Upper lobe of right lung (tissue), 1 donor: Measurements from ENCODE around the gene LTBP2. TPM values are rescaled to one million over a fixed set of nuclear protein-coding genes. Genes with fewer than 3 reads are reported as not detected.
"Not testable (repeated sequence)": the region's sequence is repeated elsewhere in the genome, so short reads cannot be mapped to it uniquely, and the experiment has no call there.

Experiments
- ATAC-seq: fragments of 200-7000 bp; cut with Tn5 transposase; one replicate; pipeline ENCODE4 v1.9.1; 2020; ENCODE audit warnings: mild to moderate bottlenecking, moderate library complexity
- DNase-seq: peaks from one replicate; pipeline ENCODE4 v3.0.0-alpha.2; 2020
- H3K27ac ChIP-seq: fragments of 200-600 bp; one replicate; pipeline ENCODE4 v1.8.0; 2022
- H3K27me3 ChIP-seq: fragments of 200-600 bp; one replicate; pipeline ENCODE4 v1.8.0; 2022; ENCODE audit warnings: mild to moderate bottlenecking
- H3K36me3 ChIP-seq: fragments of 200-600 bp; one replicate; pipeline ENCODE4 v1.8.0; 2022
- H3K4me1 ChIP-seq: fragments of 200-600 bp; one replicate; pipeline ENCODE4 v1.8.0; 2022
- H3K4me3 ChIP-seq: fragments of 200-600 bp; one replicate; pipeline ENCODE4 v1.8.0; 2022; ENCODE audit warnings: mild to moderate bottlenecking
- H3K9me3 ChIP-seq: fragments of 200-600 bp; one replicate; pipeline ENCODE4 v1.8.0; 2022
- intact Hi-C: fragments of 100-400 bp; cut with DNase I; formaldehyde crosslinking; loops from one replicate; pipeline ENCODE4 v1.11.0; 2022
- total RNA-seq: library from RNA; stranded (reverse); fragmentation: NEBNext Ultra II Directional; extraction: Animal tissue kit (Norgen Biotek cat#: 25700); gene quantifications from one replicate; pipeline ENCODE4 v1.2.1, GENCODE V29; 2021
- TF ChIP-seq, protein P1 (sequence below): fragments of 200-600 bp; IDR thresholded peaks from one replicate; pipeline ENCODE4 v1.8.0; 2022; ENCODE audit warnings: antibody characterized with exemption
- donor health status: DM: no; HTN: yes; CAD: no; lungs with severe emphysema.

LTBP2 gene
- total RNA-seq, 1 donor from 2014 or later, result 117 TPM

DNA sequence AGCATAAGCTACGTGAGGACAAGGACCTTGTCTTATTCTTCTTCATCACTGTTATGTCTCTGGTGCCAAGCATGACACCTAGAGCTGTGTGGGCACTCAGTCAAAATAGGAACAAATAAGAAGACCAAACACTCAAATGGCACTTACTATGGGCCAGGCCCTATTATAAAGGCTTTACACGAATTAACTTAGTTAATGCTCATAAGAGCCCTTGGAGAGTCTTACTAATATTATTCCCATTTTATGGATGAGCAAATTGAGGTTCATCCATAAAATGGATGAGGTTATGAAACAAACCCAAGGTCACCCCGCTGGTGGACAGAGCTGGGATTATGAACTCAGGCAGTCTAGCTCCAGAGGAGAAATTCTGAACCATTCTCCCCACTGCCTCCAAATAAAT, 70.8 kb downstream of the LTBP2 start:
- Histone ChIP-seq H3K4me3 (no peak overlapping the region), H3K27ac (no peak overlapping the region), H3K27me3 (no peaks in the 10 kb centered on the region), H3K36me3 (no peaks in the 10 kb centered on the region), H3K4me1 (peaks cover 3% of the 10 kb centered on the region), H3K9me3 (no peaks in the 10 kb centered on the region)
- DNase-seq (no peak), ATAC-seq (no peak)
- intact Hi-C loops, result no loop called here
- TF ChIP-seq, protein P1, sequence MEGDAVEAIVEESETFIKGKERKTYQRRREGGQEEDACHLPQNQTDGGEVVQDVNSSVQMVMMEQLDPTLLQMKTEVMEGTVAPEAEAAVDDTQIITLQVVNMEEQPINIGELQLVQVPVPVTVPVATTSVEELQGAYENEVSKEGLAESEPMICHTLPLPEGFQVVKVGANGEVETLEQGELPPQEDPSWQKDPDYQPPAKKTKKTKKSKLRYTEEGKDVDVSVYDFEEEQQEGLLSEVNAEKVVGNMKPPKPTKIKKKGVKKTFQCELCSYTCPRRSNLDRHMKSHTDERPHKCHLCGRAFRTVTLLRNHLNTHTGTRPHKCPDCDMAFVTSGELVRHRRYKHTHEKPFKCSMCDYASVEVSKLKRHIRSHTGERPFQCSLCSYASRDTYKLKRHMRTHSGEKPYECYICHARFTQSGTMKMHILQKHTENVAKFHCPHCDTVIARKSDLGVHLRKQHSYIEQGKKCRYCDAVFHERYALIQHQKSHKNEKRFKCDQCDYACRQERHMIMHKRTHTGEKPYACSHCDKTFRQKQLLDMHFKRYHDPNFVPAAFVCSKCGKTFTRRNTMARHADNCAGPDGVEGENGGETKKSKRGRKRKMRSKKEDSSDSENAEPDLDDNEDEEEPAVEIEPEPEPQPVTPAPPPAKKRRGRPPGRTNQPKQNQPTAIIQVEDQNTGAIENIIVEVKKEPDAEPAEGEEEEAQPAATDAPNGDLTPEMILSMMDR, result no peak

GRCh38 chr14:74539503-74539902, 72.5 kb downstream of the LTBP2 start:
- Histone ChIP-seq H3K4me3 (no peak overlapping the region), H3K27ac (no peak overlapping the region), H3K36me3 (no peaks in the 10 kb centered on the region), H3K27me3 (no peaks in the 10 kb centered on the region), H3K9me3 (no peaks in the 10 kb centered on the region), H3K4me1 (peaks cover 3% of the 10 kb centered on the region)
- no peak for DNase-seq
- intact Hi-C loops, result no loop called here
- TF ChIP-seq, protein P1, result no peak
- no peak for ATAC-seq

- DNase-seq, result no peak
- intact Hi-C loops, result no loop called here
- Histone ChIP-seq H3K4me1 (peaks cover 3% of the 10 kb centered on the region), H3K36me3 (no peaks in the 10 kb centered on the region), H3K4me3 (no peak overlapping the region), H3K9me3 (no peaks in the 10 kb centered on the region), H3K27me3 (no peaks in the 10 kb centered on the region), H3K27ac (no peak overlapping the region)
- peak; percentile 47 for ATAC-seq
- TF ChIP-seq, protein P1, result no peak
Observed at GRCh38 chr14:74538411-74539391, 73.3 kb downstream of the LTBP2 start.

- intact Hi-C loops, H3K27ac ChIP-seq, H3K36me3 ChIP-seq, H3K9me3 ChIP-seq, H3K27me3 ChIP-seq, H3K4me3 ChIP-seq, H3K4me1 ChIP-seq, DNase-seq: not testable (repeated sequence)
- peak; percentile 11 for ATAC-seq
Observed at GRCh38 chr14:74536336-74536735, 75.7 kb downstream of the LTBP2 start.

- ATAC-seq (no peak), DNase-seq (no peak)
- no peaks in the 10 kb centered on the region for H3K27me3 ChIP-seq
- TF ChIP-seq, protein P1, result no peak
- peaks cover 3% of the 10 kb centered on the region for H3K4me1 ChIP-seq
- no peaks in the 10 kb centered on the region for H3K9me3 ChIP-seq
- H3K27ac ChIP-seq, result no peak overlapping the region
- intact Hi-C loops, result no loop called here
- no peak overlapping the region for H3K4me3 ChIP-seq
- H3K36me3 ChIP-seq, result no peaks in the 10 kb centered on the region
Observed at GRCh38 chr14:74535756-74536325, 76.2 kb downstream of the LTBP2 start.

GRCh38 chr14:74533576-74533975, 78.5 kb downstream of the LTBP2 start:
- Histone ChIP-seq H3K9me3 (no peaks in the 10 kb centered on the region), H3K27ac (no peak overlapping the region), H3K36me3 (no peaks in the 10 kb centered on the region), H3K27me3 (no peaks in the 10 kb centered on the region), H3K4me3 (no peak overlapping the region), H3K4me1 (no peaks in the 10 kb centered on the region)
- TF ChIP-seq, protein P1, result no peak
- DNase-seq (no peak), ATAC-seq (no peak)
- intact Hi-C loops, result no loop called here
